GM19395 (cell line): ENCODE results near the gene MASTL.

ENCODE experiments used
- ATAC-seq: cut with Tn5 transposase; IDR thresholded peaks from one replicate; pipeline ENCODE4 v1.9.1; 2021; ENCODE audit warnings: mild to moderate bottlenecking, moderate library complexity; ENCODE audit not compliant: unreplicated experiment

MASTL gene

DNA sequence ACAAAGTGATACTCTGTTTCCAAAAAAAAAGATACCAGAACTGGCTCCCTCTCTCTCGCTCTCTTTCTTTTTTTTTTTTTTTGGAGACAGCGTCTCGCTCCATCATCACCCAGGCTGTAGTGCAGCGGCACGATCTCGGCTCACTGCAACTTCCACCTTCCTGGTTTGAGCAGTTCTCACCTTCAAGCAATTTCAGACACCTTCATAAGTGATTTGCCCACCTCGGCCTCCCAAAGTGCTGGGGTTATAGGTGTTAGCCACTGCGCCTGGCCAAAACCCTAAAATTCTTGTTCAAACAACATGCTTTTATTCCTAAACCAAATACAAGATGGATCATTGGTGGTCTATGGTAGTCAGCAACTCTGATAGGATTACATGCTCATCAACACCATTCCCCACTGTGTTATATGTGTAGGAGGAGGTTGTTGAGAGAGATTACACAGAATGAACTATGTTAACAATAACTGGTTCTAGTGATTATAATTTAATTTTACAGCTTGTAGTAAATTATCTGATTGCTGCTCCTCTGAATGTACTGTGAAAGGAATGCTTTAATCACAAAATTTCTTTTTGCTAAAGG, 69.9 kb downstream of the MASTL start:
- ATAC-seq = no peak

DNA sequence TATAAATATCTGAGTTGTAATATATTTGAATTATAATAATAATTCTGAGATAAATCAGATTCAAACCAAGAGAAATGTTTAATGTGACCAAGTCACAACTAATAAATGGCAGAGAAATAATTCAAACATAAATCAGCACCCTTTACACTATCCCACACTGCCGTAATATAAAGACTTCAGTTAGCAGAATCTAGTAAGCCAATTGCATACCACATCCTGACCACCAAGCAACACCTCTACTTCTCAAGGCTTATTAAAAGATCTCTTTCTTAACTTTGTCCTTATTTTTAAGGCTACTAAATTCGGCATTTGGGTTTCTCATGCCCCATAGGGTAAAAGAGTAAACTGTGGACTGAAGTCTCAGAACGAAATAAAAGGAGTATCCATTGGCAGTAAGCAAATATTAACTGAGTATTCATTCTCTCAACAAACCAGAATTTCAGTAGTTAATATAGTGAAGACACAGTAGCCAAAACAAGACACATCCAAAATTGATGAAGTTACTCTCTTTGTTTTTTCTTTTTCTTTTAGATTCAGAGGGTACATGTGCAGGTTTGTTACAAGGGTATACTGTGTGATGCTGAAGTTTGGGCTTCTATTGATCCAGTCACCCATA, 70.6 kb downstream of the MASTL start:
- no peak for ATAC-seq

DNA sequence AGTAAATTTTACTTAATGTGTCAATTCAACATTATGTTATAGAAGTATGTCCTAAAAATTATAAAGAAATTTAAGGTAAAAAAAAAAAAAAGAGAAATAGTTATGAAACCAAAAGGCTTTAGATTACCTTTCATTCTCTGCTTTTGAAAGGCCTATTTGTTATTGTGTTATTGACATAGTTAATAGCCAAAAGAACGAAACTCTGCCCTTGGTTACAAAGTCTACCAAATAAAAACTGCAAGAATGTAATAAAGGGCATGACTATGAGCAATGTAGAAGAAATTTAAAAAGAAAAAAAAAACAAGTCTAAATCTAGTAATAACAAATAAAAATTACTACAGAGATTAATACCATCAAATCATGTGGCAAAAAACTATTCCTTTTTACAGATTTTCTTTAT, 74.9 kb downstream of the MASTL start:
- ATAC-seq = no peak

DNA sequence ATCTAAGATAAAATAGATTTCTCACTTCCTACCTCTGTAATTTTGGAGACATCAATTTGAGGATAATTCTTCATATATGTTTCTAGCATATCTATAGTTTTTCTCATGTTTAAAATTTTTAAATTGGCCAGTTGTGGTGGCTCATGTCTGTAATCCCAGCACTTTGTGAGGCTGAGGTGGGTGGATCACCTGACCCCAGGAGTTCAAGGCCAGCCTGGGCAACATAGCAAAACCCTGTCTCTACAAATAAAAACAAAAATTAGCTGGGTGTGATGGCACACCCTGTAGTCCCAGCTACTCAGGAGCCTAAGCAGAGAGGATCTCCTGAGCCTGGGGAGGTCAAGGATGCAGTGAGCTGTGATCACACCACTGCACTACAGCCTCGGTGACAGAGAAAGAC, 80.6 kb downstream of the MASTL start:
- no peak for ATAC-seq
